ENCODE measurements around the gene KCTD21.
"Not testable (repeated sequence)": the region's sequence is repeated elsewhere in the genome, so short reads cannot be mapped to it uniquely, and the experiment has no call there.

Gene KCTD21, protein sequence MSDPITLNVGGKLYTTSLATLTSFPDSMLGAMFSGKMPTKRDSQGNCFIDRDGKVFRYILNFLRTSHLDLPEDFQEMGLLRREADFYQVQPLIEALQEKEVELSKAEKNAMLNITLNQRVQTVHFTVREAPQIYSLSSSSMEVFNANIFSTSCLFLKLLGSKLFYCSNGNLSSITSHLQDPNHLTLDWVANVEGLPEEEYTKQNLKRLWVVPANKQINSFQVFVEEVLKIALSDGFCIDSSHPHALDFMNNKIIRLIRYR

GRCh38 chr11:78188286-78189173 is at the start of gene KCTD21, which contains the start of gene USP35:
TSS of gene KCTD21 (minus strand) at chr11:78188626. CDS start at chr11:78174554, 14,072 bp downstream.
TSS of gene USP35 (plus strand) at chr11:78188919. CDS start at chr11:78196246, 7,327 bp downstream.
- peak; percentile 80 for DNase-seq

DNA sequence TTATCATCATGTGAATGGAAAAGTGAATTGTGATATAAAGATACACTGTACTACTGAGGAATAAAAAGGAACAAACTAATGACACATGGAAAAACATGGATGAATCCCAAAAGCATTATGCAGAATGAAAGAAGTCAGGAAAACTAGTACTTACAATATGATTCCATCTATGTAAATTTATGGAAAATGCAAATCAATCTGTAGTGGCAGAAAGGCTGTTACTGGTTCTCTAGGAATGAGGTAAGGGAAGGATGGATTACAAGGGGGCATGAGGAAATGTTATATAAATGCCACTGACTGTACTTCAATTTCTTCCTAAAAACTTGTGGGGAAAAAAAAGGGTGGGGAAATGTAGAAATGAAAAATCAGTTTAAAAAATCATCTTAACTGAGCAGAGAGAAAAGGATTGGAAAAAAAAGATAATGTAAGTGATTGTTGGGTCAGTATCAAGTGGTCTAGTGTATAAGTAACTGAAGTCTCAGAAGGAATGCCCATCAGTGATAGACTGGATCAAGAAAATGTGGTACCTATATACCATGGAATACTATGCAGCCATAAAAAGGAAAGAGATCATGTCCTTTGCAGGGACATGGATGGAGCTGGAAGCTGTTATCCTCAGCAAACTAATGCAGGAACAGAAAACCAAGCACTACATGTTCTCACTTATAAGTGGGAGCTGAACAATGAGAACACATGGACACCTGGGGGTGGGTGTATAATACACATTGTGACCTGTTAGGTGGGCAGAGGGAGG is 49.0 kb upstream of the KCTD21 start:
- DNase-seq: no peak

- DNase-seq: no peak
Observed at GRCh38 chr11:78234006-78234405, 45.6 kb upstream of the KCTD21 start.

GRCh38 chr11:78233046-78233445 is 44.6 kb upstream of the KCTD21 start:
- DNase-seq: not testable (repeated sequence)

DNA sequence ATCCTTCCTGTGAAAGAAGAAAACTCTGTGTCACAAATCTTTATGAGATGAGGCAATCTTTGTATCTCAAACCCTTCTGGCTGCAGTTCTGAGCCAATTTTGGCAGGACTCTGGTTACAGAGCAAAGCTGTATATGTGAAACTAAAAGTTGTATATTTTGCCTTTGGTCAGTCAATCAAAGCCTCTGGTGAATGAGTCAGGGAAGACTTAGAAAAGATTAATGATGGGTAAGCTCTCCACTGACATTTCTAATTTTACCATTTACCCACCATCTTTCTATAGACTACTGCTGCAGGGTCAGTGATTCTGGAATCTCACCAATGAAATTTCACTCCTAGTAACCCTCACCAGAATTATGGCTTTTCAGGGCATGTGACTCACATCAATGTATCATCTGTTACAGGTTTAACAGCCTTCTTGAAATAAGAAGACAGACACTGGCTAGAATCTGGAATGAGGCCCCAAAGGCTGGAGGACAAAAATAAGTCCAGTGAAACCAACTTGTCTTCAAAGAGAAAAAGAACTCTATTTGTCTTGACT is 43.6 kb upstream of the KCTD21 start:
- DNase-seq: no peak

- DNase-seq: no peak
Observed at GRCh38 chr11:78230161-78230877, 41.9 kb upstream of the KCTD21 start.

DNA sequence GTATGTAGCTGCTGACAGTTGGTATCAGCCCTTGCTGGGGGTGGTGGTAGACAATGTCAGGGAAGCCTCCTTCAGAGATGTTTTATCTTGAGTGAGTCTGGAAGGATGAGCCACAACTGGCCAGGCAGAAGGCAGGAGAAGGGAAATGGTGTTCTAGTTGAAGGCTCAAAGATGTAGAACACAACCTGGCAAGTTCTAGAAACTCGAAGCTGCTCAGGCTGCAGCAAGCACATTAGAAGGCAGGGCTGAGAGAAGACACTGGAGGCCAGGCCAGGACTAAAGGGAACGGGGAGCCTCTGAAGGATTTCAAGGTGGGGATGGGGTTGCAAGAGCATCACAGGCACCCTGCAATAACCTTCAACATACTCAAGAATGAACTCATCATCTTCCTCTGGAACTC is 40.7 kb upstream of the KCTD21 start:
- no peak for DNase-seq

DNA sequence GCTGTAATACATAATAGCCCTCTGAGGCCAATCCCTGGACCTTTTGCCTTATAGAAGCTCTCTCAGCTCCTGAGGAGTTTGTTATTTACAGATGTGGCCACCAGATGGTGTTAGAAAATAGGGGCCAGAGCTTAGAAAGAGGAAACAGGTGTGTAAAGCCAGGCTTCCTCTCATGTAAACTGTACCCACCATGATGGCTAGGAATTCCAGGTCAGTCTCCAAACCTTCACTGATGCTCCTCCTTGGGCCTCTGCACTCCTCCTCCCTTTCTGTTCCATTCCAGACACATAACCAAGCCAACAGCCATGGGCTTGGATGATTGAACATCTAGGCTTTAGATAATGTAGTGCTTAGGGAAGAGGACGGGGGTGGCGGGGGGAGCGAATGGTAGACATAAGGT is 40.0 kb upstream of the KCTD21 start:
- peak; percentile 73 for DNase-seq

DNA sequence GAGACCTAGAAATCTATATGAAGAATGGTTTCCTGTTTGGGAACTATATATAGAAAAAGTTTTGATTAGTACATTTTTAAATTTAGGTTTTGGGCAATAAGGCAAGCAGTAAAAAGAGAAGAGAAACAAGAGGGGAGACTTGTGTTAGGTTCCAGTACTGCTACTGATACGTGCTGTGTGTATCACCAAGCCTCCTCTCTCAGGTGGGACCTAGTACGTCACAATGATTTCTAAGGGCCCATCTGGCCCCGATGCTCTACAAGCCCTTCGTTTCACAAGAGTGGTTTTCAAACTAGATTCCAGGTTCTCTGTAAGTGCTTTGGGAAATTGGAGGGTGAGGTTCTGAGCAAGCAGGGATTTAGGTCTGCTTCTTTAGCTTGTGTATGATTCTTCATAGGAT is 39.5 kb upstream of the KCTD21 start:
- DNase-seq: no peak

DNA sequence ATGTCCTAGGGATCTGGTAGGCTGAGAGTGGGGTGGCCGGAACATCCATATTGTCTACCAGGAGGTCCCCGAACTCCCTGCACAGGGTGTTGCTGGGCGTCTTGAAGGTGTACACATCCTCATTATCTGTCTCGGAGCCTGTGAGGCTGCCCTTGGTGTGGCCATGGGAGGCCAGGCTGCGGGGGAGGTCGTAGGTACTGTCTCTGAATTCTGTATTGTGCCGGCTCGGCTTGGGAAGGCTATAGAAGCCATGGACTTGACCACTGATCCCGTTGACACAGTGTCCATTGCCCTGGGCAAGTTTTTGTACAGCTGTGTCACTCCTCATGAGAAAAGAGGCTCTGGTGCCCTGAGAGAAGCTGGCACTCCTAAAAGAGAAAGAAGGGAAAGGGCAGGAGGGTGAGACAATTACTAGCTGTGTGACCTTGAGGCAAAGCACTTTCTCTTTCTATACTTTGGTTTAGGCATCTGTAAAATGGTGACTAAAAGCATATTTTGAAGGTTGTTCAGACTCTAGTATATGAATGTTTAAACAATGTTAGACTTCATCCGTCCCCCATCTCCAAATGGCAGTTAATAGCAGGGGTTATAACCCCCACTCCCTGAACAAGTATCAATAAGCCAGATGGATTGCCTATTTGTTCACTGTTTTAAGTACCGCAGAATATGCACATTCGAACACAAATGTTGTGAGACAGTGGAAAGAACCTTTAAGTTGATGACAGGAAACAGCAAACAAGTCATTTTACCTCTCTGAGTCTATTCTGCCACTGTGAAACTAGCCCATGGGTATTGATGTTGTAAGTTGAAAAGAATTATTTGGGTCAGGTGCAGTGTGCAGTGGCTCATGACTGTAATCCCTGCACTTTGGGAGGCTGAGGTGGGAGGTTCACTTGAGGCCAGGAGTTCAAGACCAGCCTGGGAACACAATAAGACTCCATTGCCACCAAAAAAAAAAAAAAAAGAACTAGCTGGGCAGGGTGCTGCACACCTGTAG is 38.6 kb upstream of the KCTD21 start:
- no peak for DNase-seq

DNA sequence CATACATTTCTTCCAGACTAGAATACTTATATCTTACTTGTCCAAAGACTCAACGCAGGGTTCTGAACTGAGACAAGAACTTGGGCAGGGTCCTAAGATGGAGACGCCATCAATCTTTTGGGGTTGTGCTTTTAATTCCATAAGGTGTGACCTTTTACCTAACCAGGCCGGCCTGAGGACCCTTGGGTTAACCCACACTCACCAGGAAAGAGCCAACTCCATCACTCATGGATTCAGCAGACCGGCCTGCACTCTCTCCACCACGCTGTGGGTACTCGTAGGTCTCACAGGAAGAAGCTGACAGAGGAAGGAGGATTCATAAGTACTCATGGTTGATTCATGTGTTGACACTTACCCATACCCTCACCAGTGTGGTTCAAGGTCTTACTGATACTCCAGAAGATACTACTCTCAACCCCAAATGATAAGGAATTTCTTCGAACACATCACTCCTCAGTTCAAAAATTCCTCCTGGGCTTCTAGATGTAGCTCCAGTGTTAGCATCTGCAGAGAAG is 36.5 kb upstream of the KCTD21 start:
- no peak for DNase-seq

DNA sequence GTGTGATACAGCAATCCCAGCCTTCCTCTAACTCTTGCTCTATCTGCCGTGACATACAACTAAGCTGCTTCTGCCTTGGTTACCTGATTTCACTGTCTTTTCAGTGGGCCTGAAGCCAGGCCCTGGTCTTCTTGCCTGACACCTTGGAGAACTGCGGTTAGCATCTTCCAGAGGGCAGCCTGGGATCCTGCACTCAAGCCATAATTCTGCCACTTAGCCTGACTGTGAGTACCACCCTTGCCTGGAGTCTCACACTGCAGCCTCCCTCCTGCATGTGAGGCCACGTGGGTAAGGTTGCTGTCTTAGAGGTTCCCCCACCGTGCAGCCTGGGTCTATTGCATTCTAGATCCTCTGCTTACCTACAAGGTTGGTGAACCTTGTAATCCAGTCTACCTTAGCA is 36.1 kb upstream of the KCTD21 start:
- DNase-seq: no peak

DNA sequence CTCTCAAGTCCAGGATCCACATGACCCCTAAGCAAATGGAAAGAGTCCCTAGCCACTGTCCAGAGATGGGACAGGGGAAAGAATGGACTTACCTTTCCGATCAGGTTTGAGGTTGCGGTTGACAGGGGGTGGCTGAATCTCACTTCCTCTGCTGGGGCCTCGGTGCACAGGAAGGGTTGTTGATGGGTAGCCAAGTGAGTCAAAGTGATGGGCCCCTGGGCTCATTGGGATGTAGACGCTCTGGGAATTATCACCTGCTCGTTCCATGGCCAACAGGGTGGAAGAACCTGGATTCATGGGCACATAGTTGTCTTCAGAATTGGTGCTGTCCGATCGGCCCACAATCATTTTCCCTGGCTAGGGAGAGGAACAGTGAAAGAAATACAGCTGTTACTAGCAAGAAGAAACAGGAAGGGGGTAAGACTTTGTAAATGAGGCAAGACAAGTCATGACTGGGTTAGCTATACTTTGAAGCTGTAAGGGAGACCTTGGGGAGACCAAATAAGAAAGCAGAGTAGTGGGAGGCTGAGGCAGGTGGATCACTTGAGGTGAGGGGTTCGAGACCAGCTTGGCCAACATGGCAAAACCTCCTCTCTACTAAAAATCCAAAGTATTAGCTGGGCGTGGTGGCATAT is 35.0 kb upstream of the KCTD21 start:
- no peak for DNase-seq

GRCh38 chr11:78222726-78223125 is 34.3 kb upstream of the KCTD21 start:
- not testable (repeated sequence) for DNase-seq

- no peak for DNase-seq
Observed at GRCh38 chr11:78221396-78222315, 33.2 kb upstream of the KCTD21 start.

DNA sequence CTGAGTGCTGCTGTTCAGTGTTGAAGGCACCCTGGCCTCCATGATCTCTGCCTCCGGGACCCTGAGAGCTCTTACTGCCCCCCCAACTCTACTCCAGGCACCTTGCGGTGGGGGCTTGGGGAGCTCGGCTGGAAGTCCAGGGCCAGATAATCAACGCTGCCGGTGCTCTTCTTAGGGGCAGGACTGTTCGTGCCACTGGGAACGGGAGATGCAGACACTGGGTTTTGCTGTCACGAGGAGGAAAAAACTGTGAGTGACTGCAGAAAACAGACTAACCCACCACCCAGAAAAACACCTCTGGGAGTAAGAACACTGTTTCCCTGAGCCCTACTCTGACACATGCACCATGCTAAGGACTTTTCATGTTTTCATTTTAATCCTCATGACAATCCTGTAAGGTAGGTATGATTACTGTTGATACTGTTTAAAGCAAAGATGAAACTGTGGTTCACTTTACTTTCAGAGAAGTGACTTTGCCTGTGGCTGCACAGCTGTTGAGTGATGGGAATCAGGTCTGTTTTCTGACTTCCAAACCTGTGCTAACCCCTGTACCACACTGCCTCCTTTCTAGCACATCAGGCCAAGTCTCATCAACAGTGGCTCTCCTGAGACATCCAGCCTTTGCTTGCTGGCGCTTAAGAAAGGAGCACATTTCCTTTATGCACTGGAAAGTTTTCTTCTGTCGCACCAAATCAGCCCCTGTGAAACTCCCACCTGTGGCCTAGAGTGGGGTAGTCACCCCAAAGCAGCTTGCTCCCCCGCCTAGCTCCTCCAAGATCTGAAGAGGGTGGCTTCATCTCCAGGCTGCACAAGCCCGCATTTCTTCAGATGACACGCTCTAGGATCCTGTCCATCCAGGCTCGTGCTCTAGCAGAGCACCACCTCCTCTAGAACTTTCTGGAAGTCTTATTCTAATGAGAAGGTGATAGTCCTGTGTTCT is 32.1 kb upstream of the KCTD21 start:
- DNase-seq: no peak

DNA sequence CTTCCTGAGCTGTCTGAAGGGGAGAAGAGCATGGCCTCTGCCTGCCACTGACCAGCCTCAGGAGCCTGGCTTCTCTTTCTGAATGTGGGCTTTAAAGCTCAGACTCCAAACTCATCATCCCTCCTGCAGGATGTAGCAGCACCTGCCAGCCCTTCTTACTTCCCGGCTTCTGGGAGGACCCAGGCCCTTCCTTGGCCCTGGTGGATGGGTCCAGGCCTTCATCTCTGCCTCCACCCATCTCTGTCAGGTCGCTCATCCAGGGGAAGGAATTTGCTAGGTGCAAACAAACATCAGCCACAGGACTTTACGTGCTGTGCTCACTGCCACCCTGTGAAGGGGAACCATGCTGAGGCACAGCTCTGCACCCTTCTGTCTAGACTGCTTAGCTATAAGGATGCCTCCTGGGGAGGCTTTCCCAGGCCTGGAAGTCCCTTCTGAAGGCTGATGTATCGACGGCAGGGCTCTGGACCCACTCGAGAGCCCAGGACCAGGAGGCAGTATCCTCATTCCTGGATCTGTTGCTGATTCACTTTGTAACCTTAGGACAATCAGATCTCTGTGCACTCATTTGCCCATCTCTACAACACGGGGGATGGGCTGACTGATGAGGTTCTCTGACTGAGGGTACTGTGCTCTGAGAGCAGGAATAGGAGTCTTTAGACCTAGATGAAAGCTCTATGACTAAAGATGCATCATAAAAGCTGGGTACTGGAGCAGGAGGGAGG is 31.2 kb upstream of the KCTD21 start:
- no peak for DNase-seq

All from NCI-H2107 (cell line).